Measurements from ENCODE around the gene DHRS11.

GRCh38 chr17:36545077-36545464, 46.6 kb upstream of the DHRS11 start:
- TF ChIP-seq POLR2AphosphoS5 (IDR thresholded peaks at IDR 0.05; ENCODE audit: low read depth) (peak; percentile 56), CTCF (conservative IDR thresholded peaks at IDR 0.05; ENCODE audit: low read depth in 2 of 2) (no peak), REST (IDR thresholded peaks at IDR 0.05; ENCODE audit: unreplicated experiment) (no peak), ETS1 (IDR thresholded peaks at IDR 0.05) (no peak)
